HL-60 (cell line): ENCODE results near the gene RBM6.

Experiments used
- CTCF ChIP-seq: IDR thresholded peaks from one replicate; pipeline ENCODE4 v1.5.1; 2011; ENCODE audit warnings: low read length, control low read depth, inconsistent platforms; ENCODE audit not compliant: insufficient read depth
- GABPA ChIP-seq: IDR thresholded peaks from 2 replicates; pipeline ENCODE4 v1.6.1; 2012; ENCODE audit warnings: low read depth
- POLR2AphosphoS5 ChIP-seq: IDR thresholded peaks from 2 replicates; pipeline ENCODE4 v1.6.1; 2012; ENCODE audit warnings: low read depth
- REST ChIP-seq: IDR thresholded peaks from 2 replicates; pipeline ENCODE4 v1.6.1; 2012; ENCODE audit warnings: low read depth; ENCODE audit not compliant: insufficient replicate concordance
- SPI1 ChIP-seq: IDR thresholded peaks from 2 replicates; pipeline ENCODE4 v1.6.1; 2012; ENCODE audit warnings: low read depth, mild to moderate bottlenecking, borderline replicate concordance

DNA sequence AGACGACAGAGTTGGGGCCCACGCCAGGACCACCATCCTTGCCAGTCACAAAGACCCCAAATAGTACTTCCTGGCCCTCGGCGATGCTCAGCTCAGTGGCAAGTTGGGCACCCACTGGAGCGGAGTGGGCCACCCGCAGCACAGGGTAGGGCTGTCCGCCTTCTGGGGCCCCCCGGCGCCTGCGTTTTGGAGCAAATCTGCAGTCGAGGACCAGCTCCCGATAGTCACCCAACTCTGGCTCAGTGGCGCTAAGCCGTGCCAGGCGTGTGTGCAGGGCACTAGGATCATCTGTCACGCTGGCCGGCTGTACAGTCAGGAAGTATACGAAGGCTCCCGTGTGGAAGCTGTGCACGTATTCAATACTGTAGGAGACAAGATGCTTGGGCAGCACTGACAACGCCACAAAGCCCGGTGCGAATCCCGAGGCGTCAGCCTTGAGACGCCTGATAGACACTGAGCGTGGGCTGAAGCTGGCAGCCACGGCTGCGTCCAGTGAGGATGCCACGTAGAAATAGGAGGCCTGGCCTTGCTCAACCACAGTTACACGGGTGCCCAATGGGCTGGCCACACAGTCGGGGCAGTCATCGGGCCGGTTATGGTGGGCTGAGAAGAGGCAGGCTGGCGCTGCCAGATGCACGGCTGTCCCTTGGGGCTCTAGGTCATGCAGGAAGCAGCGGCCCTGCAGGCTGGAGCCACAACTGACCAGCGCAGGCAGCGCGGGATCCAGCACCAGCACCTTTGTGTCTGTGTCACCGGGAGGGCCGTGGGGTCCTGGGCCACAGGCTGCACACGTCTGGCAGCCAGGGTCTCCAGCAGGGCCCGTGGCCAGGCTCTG is 37.2 kb upstream of the RBM6 start:
- no peak for TF ChIP-seq CTCF
- TF ChIP-seq POLR2AphosphoS5 = no peak
- TF ChIP-seq REST = no peak
- TF ChIP-seq SPI1 = no peak
- no peak for TF ChIP-seq GABPA
